ENCODE data around the gene MCOLN1.

The MCOLN1 gene

DNA sequence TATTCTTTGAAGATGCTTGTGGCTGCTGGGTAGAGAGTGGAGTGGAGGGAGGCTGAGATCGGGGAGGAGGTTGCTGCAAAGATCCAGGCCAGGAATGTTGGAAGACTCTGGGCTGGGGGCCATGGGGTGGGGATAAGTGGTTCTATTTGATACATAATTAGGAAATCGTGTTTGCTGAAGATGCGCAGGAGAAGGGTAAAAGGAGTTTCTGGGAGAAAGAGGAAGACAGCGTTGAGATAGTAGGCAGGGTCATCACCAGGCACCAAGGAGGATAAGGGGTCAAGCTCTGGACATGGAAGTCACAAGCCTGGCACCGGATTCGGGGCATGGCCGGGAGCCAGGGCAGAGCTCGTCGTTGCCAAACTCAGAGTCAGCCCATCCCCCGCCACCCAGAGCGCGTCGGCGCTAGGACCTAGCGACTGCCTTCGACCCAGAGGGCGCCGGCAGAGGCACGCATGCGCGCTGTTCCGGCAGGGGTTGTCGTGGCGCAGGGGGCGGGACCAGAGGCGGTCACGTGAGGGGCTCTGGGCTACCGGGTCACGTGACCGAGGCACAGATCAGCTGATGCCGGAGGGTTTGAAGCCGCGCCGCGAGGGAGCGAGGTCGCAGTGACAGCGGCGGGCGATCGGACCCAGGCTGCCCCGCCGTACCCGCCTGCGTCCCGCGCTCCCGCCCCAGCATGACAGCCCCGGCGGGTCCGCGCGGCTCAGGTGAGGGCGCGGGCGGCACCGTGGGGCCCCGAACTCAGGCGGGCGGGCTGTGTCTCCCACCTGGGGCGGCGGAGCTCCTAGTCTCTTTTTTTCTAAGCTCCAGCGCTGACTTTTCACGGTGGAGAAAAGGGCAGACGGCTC lies at the start of gene MCOLN1:
TSS of gene MCOLN1 (plus strand) at position 553 of the 851 bp plus-strand sequence. CDS start at position 680, 127 bp downstream.
- DNase-seq = peak; percentile 100

DNA sequence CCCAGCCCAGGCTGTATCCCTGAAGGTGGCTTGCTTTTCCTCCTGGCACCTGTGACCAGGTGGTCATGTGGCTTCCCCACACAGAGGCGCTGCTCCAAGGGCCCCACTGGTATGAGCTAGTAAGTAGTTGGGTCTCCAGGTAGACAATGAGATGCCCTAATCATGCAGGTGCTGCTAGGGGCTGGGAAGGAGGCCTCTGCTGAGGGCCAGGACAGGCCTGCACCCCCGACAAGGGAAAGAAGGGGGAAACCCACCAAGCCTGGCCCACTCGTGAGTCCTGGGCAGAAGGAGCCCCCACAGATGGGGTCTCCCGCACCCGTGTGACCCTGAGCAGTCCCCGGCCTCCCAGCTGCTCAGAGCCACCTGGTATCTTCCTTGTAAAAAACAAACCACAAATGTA lies 46.8 kb upstream of the MCOLN1 start:
- no peak for DNase-seq

- no peak for DNase-seq
These were observed 46.2 kb upstream of the MCOLN1 start for GRCh38 chr19:7476241-7476640.

DNA sequence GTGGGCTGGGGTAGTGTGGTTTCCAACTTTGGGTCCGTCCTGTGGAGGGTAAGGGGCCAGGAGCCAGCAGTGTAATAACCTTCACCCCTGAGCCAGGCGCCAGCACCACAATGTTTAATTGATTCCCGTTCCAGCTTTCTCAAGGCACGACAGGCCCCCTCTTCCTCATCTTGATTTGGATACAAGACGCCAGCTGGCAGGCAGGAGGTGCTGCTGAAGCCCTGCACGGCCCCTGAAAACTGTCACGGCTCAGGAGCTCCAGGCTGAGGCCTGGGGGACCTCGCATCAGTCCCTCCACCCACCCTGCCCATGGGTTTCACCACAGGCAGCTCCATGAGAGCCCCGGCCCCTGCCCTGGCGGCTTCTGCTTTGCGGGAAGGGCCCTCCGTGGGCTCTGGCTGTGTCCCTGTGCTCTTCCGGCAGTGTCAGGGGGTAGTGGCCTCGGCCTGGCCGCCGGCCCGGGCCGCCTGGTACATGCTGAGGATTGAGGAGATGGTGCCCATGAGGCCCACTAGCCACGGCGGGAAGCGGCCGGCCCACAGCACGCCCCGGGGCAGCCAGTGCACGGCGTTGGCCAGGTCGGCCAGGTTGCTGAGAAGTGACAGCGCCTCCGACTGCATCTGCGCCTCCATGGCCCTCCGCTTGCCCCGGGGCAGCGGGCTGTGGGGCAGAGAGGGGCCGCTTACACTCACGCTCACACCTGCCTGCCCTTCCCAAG lies 45.5 kb upstream of the MCOLN1 start:
- DNase-seq = no peak

- no peak for DNase-seq
These were observed 44.7 kb upstream of the MCOLN1 start for GRCh38 chr19:7477758-7478157.

DNA sequence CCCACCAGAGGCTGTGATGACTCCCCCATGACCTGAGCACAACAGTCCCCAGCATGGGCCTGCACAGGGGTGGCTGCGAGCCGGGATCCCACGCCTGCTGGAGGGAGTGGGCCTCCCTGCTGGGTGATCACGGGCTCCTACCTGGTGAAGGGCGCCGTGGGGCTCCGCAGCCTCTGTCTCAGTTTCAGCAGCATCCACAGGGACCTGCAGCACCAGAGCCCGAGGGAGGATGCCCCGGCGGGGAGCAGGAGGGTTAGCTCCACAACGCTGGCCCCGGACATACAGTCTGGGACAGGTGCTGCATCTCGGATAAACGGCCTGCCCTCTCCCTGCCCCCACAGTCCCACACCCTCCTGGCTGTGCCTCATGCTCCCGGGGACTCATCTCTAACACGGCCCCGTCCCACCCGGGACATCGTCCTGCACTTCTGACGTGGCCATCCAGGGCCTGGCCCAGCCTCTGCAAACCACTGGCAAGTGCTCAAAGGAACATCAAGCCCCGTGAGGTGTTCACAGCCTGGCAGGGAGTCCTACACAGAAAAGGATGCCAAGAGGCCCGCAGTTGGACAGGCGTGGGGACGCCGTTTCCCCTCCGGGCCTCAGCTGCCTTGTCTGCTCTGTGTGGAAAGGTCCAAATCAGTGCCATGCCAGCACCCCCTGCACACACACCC lies 44.1 kb upstream of the MCOLN1 start:
- no peak for DNase-seq

DNA sequence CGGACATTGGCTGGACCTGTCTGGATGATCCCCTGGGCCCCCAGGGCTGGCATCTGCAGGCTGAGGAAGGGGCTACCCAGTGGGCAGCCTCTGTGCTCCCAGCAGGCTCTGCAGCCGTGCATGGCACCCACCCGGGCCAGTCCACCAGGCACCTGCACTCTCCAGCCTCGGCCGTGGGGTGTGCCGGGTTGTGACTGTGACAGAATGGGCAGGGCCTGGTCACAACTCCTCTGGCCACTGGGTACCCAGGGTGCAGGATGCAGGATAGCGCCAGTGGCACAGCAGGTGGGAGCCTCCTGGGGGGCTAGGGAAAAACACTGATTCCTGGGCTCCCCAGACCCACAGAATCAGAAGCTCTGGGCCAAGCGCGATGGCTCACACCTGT lies 43.6 kb upstream of the MCOLN1 start:
- DNase-seq = no peak

DNA sequence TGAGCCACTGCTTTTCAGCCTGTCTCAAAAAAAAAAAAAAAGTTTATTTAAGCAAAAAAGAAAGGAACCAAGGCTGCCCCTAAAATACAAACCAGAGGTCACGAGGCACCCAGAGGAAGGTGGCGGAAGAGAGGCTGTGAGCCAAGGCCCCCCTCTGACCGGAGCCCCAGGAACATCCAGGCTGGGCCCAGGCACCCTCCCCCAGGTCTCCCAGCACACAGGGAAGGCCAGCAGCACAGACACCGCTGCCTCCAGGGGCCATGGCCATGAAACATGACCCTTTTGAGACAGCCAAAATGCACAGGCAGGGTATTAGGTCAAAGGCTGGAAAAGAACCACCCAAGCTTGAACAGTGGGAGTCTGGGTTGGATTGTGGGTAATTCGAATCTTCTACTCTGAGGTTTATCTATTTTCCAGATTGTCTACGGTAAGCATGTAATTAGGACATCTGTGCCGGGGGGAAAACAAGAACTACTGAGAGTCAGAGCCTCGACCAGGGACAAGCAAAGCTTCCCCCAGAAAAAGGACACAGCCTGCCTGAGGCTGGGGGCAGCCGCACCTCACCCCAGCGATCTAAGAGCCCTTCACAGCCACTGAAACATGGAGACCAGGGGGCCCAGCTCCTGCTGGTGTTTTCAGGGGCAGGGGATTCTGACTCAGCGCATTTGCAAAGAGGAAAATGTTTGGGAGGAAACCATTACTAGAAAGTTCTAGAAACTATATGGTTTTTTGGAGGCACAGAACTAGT lies 42.0 kb upstream of the MCOLN1 start:
- no peak for DNase-seq

DNA sequence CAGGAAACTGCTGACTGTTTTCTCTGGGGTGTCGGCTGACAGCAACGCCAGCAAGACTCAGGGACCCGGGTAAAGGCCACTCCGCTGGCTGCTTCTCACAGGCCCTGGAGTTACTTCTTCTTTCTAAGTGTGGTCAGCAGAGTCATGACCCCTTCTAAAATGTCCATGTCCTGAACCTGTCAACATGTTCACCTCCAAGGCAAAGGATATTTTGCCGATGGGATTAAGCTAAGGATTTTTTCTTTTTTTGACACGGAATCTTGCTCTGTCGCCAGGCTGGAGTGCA lies 41.5 kb upstream of the MCOLN1 start:
- DNase-seq = no peak

DNA sequence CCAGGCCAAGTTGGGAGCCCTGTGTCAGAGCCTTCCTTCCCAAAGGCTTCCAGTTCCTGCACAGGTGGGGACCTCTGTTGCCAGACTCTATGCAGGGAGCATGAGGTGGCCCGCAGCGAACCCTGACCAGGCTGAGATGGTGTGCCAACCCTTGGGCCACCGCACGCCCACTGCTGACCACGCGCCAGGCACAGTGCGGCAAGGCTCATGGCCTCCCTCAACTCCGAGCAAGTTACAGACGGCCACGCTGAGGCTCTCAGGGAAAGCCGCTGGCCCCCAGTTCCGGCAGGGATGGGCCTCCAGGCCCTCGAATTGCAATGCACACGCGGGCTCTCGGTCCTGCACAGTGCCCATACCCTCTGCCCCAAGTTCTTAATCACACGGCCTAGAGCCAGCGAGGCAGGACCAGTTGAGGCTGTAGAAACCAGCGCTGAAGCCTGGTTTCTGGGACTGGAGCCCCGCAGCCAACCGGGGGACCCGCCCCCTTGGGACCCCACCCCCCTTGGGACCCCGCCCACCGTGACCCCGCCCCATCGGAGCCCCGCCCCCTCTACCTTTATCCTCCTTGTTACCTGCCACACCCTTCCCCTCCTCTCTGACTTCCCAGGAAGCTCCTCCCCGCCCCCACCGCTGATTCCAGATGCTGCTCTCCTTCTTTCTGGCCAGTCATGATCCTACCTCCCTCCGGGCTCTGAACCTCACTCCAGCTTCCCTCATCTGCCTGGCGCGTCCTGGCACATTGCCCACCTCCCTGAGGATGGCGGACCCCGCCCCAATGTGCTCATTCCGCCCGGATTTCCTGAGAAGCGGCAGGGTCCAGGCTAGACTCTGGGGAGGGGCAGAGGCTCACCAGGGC lies 39.6 kb upstream of the MCOLN1 start:
- no peak for DNase-seq

GRCh38 chr19:7483720-7484201 lies 38.7 kb upstream of the MCOLN1 start:
- DNase-seq = no peak

GRCh38 chr19:7486923-7487322 lies 35.5 kb upstream of the MCOLN1 start:
- no peak for DNase-seq

GRCh38 chr19:7488736-7489353 lies 33.6 kb upstream of the MCOLN1 start, which contains the start of gene PEX11G:
Gene PEX11G, minus strand, starts transcription at chr19:7489035. Its CDS starts 25 bp downstream, at chr19:7489010.
- peak; percentile 84 to 90 for DNase-seq

GRCh38 chr19:7489609-7490044 lies 32.8 kb upstream of the MCOLN1 start:
- DNase-seq = no peak

GRCh38 chr19:7492142-7492541 lies 30.3 kb upstream of the MCOLN1 start:
- DNase-seq = peak; percentile 33 to 34

- no peak for DNase-seq
These were observed 29.9 kb upstream of the MCOLN1 start for GRCh38 chr19:7492558-7492957.

DNA sequence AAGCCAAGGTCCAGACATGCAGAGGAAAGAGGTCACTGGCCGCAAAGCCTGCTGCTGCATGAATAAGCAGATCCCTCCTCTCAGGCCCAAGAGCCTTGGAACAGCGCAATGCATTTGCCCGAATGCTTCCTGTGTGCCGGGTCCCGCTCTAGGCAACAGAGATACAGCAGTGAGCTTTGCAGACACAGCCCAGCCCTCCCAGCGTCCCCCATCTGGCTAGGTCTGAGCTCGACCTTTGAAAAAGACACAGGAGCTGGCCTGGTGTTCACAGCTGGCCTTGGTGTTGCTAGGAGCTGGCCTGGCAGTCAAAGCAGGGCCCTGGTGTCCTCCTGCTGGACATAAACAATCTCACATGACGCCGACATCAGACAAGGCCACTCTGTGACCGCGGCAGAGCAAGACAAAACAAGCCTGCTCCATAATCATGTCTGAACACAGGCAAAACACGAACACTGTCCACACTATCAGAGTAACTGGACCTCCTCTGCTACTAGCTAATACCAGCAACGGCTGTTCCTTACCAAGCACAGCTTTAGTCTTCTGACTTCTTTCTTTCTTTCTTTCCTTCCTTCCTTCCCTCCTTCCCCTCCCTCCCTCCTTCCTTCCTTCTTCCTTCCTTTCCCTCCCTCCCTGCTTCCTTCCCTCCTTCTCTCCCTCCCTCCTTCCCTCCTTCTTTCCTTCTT lies 27.9 kb upstream of the MCOLN1 start:
- DNase-seq = no peak

GRCh38 chr19:7497292-7497691 lies 25.1 kb upstream of the MCOLN1 start:
- no peak for DNase-seq

DNA sequence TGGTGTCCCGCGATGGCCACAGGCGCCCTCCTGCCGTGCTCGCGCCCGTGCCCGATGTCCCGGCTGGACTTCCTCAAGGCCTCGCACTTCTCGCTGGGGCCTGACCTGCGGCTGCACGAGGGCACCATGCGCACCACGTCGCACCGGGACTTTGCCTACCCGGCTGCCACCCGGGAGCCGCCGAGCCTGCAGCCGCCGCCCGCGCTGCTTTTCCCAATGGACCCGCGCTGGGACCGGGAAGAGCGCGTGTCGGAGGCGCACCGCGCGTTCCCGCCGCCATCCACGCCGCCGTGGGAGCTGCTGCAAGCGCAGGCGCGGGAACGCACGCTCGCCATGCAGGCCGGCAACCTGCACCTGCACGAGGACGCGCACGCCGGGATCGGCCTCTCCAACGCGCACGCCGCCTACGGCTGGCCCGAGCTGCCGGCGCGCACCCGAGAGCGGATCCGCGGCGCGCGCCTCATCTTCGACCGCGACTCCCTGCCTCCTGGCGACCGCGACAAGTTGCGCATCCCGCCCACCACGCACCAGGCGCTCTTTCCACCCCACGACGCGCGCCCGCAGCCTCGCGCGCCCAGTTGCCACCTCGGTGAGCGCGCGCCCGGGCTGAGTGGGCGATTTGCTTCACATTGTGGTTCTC lies 21.5 kb upstream of the MCOLN1 start:
- DNase-seq = peak in 1 of 2 donors; percentile 22

DNA sequence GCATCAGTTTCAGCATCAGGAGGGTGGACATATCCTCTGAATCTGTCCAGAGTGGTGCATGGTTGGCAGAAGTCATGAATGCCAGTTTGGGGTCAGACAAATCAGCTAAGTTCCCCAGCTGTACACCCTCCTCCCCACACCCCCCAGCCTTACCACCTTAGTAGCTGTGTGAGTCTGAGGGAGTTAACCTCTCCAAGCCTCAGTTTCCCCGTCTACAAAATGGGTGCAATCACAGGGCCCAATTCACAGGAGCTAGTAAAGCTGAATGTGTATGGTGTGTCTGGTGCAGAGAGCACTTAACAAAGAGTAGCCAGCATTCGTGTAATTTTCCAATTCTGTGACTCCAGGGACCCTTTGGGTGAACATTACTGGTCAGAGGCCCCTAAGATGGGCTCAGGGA lies 19.9 kb upstream of the MCOLN1 start:
- no peak for DNase-seq

Data from activated CD4-positive, alpha-beta T cell treated with anti-CD3 and anti-CD28 coated beads for 4 hours (primary cell).